Measurements from ENCODE around the gene SHANK1. TPM values are rescaled to one million over a fixed set of nuclear protein-coding genes. Genes with fewer than 3 reads are reported as not detected.

Gene SHANK1
- total RNA-seq, 1 donor: 7.8 TPM

DNA sequence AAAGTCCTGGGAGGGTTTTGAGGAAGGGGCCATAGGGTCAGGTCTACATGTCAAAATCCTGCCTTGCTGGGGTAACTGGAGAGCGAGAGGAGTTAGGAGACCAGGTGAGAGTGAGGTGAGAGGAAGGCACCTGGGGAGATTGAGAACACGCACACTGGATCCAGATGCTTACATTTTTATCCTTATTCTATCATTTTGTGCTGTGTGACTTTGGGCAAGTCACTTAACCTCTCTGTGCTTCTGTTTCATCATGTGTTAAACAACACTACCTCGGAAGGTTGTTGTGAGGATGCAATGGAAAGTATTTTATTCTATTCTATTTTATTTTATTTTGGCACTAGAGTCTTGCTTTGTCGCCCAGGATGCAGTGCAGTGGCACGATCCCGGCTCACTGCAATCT lies 66.9 kb downstream of the SHANK1 start:
- DNase-seq (ENCODE audit: low read depth): no peak
- TF ChIP-seq, protein P1, sequence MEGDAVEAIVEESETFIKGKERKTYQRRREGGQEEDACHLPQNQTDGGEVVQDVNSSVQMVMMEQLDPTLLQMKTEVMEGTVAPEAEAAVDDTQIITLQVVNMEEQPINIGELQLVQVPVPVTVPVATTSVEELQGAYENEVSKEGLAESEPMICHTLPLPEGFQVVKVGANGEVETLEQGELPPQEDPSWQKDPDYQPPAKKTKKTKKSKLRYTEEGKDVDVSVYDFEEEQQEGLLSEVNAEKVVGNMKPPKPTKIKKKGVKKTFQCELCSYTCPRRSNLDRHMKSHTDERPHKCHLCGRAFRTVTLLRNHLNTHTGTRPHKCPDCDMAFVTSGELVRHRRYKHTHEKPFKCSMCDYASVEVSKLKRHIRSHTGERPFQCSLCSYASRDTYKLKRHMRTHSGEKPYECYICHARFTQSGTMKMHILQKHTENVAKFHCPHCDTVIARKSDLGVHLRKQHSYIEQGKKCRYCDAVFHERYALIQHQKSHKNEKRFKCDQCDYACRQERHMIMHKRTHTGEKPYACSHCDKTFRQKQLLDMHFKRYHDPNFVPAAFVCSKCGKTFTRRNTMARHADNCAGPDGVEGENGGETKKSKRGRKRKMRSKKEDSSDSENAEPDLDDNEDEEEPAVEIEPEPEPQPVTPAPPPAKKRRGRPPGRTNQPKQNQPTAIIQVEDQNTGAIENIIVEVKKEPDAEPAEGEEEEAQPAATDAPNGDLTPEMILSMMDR (IDR thresholded peaks at IDR 0.05; ENCODE audit: insufficient read depth, low read depth, low read length): no peak
- no peak overlapping the region for H3K4me3 ChIP-seq (ENCODE audit: low read depth, low read length)

DNA sequence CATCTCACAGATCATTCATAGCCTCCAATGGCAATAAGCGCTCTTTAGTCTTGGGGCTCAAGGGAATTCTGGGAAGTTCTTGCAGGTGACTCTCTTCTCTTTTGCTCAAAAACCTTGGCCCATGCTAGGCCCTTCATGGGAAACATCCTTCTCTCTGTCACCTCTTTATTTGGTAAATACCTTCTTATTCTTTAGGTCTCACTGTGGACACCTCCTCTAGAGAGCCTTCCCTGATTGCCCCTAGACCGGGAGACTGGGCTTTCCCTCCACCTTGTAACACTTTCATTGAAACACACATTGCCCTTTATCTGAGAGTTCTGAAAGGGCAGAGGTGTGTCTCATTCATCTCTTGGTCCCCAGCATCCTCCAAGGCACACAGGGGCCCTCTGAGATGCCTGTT lies 68.4 kb downstream of the SHANK1 start:
- H3K4me3 ChIP-seq (ENCODE audit: low read depth, low read length): no peak overlapping the region
- TF ChIP-seq, protein P1 (IDR thresholded peaks at IDR 0.05; ENCODE audit: insufficient read depth, low read depth, low read length): no peak
- DNase-seq (ENCODE audit: low read depth): no peak

DNA sequence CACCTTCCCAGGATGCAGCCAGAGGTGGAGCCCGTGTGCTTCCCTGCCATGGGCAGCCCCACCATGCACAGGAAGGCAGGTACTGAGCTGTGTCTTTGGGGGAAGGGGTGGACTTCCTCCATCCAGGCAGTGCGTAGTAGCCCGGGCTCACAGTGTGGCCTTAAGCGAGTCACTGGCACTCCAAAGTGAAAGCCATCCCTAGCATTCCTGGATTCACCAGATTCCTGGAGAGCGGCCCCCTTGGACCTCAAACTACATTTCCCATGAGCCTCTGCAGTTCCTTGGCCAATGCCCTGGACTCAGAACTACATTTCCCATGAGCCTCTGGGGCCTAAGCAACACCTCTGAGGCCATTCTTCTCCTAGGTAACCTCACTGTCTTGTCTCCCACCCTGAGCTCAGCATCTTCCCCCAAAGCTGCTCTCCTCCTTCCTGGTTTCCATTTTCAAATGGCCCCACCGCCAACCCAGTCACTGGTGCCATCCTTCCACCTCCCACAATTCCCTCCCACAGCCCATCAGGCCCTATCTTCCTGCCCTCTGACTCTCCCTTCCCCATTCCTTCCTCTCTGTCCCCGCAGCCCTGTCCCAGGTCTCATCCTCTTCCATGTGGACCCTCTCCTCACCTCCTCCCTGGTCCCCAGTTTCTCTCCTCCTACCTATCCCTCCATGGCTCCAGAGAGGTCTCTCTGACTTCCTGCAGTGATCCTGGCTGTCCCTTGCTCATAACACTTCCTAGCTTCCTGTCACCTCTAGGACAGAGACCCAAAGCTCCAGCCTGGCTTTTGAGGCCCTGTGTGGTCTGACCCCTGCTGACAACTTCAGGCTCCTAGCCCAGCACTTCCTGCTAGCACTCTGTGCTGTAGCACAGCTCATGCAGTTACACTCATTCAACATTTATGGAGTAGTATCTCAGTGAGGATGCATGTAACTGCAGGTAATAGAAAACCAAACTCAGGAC lies 69.9 kb downstream of the SHANK1 start, which contains the start of gene C19orf81:
TSS of gene C19orf81 (plus strand) at position 13 of the 959 bp plus-strand sequence. CDS start at position 13, 0 bp downstream.
- TF ChIP-seq, protein P1 (IDR thresholded peaks at IDR 0.05; ENCODE audit: insufficient read depth, low read depth, low read length): no peak
- no peak for DNase-seq (ENCODE audit: low read depth)
- no peak within 1 kb of the TSS for H3K4me3 ChIP-seq (ENCODE audit: low read depth, low read length)

DNA sequence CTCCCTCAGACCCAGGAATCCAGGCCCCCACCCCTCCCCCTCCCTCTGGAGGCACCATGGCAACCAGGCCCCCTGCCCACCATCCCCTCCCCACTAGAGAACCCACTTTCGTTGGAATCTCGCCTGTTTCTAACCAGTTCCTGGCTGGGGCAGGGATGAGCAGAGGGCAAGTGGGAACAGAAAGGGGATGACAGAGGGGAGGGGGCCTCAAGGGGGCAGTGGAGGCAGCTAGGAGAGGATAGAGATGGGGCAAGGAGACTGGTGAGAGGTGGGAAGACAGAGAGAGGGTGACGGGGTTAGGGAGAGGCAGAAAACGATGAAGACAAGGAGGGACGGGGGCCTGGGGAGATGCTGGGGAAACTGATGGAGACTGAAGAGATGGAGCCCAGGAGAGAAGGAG lies 70.9 kb downstream of the SHANK1 start:
- no peak overlapping the region for H3K4me3 ChIP-seq (ENCODE audit: low read depth, low read length)
- no peak for DNase-seq (ENCODE audit: low read depth)
- TF ChIP-seq, protein P1 (IDR thresholded peaks at IDR 0.05; ENCODE audit: insufficient read depth, low read depth, low read length): no peak

DNA sequence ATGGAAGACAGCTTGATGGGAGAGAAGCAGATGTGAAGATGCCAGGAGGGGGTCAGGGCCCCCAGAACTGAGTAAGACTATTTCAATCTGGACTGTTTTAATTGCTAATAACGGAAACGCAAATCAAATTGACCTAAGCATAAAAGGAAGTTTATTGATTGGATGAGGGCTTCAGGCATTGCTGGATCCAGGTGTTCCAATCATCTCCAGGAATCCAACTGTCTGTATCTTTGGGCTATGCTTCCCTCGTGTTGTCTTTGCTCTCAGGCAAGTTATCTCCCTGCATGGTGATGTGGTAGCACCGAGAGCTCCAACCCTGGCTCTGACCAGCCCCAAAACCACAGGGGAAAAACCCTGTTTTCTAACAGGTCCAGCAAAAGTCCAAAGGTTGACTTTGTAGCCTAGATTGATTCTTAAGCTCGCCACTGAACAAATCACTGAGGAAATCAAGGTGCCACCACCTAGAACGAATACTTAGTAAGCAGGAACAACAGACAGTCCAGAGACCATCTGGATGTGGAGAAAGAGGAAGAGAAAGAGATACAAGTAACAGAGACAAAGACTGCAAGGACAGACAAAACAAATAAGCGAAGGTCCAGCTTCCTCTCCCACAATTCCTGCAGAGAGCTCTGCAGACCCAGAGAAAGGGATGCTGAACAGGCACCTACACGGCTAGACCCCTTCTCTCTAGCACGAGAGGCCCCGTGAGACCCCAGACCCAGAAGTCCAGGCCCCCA lies 71.6 kb downstream of the SHANK1 start:
- TF ChIP-seq, protein P1 (IDR thresholded peaks at IDR 0.05; ENCODE audit: insufficient read depth, low read depth, low read length): no peak
- H3K4me3 ChIP-seq (ENCODE audit: low read depth, low read length): no peak overlapping the region
- DNase-seq (ENCODE audit: low read depth): no peak

DNA sequence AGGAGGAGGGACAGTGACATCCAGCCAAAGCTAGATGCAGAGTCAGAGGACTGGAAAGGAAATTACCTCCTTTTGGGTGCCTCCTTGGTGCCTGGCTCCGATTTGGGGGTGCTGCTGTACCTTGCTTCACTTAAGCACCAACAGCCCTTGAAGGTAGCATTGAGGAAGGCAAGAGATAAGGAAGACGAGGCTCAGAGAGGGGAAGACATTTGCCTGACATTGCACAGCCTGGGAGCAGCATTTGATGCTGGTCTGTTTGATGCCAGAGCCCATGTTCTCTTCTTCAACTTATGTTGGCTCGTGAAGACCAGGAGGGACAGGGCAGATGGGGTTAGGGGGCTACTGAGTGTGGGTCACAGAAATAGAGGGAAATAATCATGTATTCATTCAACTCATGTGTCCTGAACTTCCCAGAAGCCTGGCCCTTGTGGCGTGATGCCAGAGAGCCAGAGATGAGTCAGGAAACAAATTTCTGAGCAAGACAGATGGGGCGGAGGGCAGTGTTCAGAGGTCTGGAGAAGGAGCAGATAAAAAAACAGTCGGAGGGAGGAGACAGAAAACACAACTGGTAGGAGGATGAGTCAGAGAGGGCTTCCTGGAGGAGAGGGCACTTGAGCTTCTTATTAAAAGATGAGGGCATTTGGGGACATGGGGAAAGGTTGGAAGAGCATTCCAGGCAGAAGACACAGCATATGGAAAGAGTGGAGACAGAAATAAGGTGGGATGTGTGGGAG lies 73.4 kb downstream of the SHANK1 start:
- no peak overlapping the region for H3K4me3 ChIP-seq (ENCODE audit: low read depth, low read length)
- TF ChIP-seq, protein P1 (IDR thresholded peaks at IDR 0.05; ENCODE audit: insufficient read depth, low read depth, low read length): no peak
- peak; percentile 32 for DNase-seq (ENCODE audit: low read depth)
